ENCODE results near the gene HINT1.

Gene HINT1

GRCh38 chr5:131171276-131171810, 6.3 kb upstream of the HINT1 start:
- no peak for DNase-seq (ENCODE audit: extremely low read depth, low read depth)
- TF ChIP-seq CTCF (IDR thresholded peaks at IDR 0.05; ENCODE audit: low read depth, low read length) = no peak

GRCh38 chr5:131170540-131171275, 5.7 kb upstream of the HINT1 start, which contains the start of gene LYRM7:
Gene LYRM7, plus strand, starts transcription at chr5:131170944. Its CDS starts 77 bp downstream, at chr5:131171021.
- DNase-seq (ENCODE audit: extremely low read depth, low read depth) = peak; percentile 94
- no peak; the same call in none of the 2 replicates for TF ChIP-seq CTCF (IDR thresholded peaks at IDR 0.05; ENCODE audit: low read depth, low read length)

- DNase-seq (ENCODE audit: extremely low read depth, low read depth) = no peak
- no peak for TF ChIP-seq CTCF (IDR thresholded peaks at IDR 0.05; ENCODE audit: low read depth, low read length)
Measured at GRCh38 chr5:131169810-131170539, 4.9 kb upstream of the HINT1 start.

GRCh38 chr5:131167615-131168014, 2.6 kb upstream of the HINT1 start:
- TF ChIP-seq CTCF (IDR thresholded peaks at IDR 0.05; ENCODE audit: low read depth, low read length) = no peak
- no peak for DNase-seq (ENCODE audit: extremely low read depth, low read depth)

- peak; percentile 8; the same call in 1 of the 2 replicates for TF ChIP-seq CTCF (IDR thresholded peaks at IDR 0.05; ENCODE audit: low read depth, low read length)
Measured at GRCh38 chr5:131164191-131165118, 601 bp downstream of the HINT1 start.

GRCh38 chr5:131163276-131164119, 1.6 kb downstream of the HINT1 start:
- no peak for DNase-seq (ENCODE audit: extremely low read depth, low read depth)
- TF ChIP-seq CTCF (IDR thresholded peaks at IDR 0.05; ENCODE audit: low read depth, low read length) = no peak

More at GRCh38 chr5:131164191-131165118, 601 bp downstream of the HINT1 start:
- peak; percentile 52 for DNase-seq (ENCODE audit: extremely low read depth, low read depth)

All from AG09319 (cell line).